ENCODE measurements around the gene TRNP1. TPM values are rescaled to one million over a fixed set of nuclear protein-coding genes. Genes with fewer than 3 reads are reported as not detected.

TRNP1 gene
- polyA plus RNA-seq, 3 donors: 0.55 to 2.8 (median 0.92) TPM

GRCh38 chr1:27005648-27006496 lies 12.4 kb downstream of the TRNP1 start:
- H3K9me3 Mint-ChIP-seq: no peaks in the 10 kb centered on the region
- H3K9ac ChIP-seq (ENCODE audit: insufficient read depth, low read length, poor library complexity, severe bottlenecking): no peak overlapping the region
- H3K4me3 ChIP-seq (replicated peaks in 1 of 3; ENCODE audit: low read depth in 2 of 3, low read length in 3 of 3): no peak overlapping the region
- H3K9me3 ChIP-seq (replicated peaks in 1 of 2; ENCODE audit: control insufficient read depth in 1 of 2, insufficient read depth in 1 of 2, low read length in 2 of 2): no peaks in the 10 kb centered on the region
- H3K4me2 ChIP-seq (replicated peaks; ENCODE audit: extremely low read depth, low read length, poor library complexity, severe bottlenecking): no peak overlapping the region
- no peaks in the 10 kb centered on the region for H4K20me1 ChIP-seq (ENCODE audit: insufficient read depth, low read length)
- no peaks in the 10 kb centered on the region for H3K79me2 ChIP-seq (ENCODE audit: insufficient read depth, low read length)
- peaks cover 0 to 6% (median 0%) of the 10 kb centered on the region in 3 donors for H3K27me3 Mint-ChIP-seq (ENCODE audit: low read depth in 3 of 3)
- H2AFZ ChIP-seq (ENCODE audit: insufficient read depth, low read depth, low read length, poor library complexity, severe bottlenecking): no peak overlapping the region
- no peak for TF ChIP-seq CTCF (IDR thresholded peaks at IDR 0.05)
- H3K36me3 ChIP-seq (replicated peaks in 1 of 2; ENCODE audit: control insufficient read depth in 1 of 2, insufficient read depth in 2 of 2, low read length in 2 of 2): no peaks in the 10 kb centered on the region
- peaks cover 22 to 26% of the 10 kb centered on the region in 2 donors for H3K4me1 ChIP-seq (ENCODE audit: control insufficient read depth in 1 of 2, insufficient read depth in 2 of 2, low read length in 2 of 2)
- intact Hi-C loops (cut with micrococcal nuclease): no loop called here
- peaks cover 0 to 8% of the 10 kb centered on the region in 2 donors for H3K36me3 Mint-ChIP-seq
- no peak for DNase-seq
- peak overlapping the region in 1 of 7 donors; percentile 68 for H3K27ac Mint-ChIP-seq
- WGBS (ENCODE audit: insufficient coverage): 92% methylated on average over 47 of the region's 48 CpGs
- peaks cover 33% of the 10 kb centered on the region for H3K4me1 Mint-ChIP-seq
- H3K27ac ChIP-seq (ENCODE audit: low read depth in 1 of 2, low read length in 2 of 2): no peak overlapping the region
- no peaks in the 10 kb centered on the region for H3K27me3 ChIP-seq (ENCODE audit: control insufficient read depth in 2 of 2, insufficient read depth in 2 of 2, low read length in 2 of 2)
- no peak overlapping the region for H3K4me3 Mint-ChIP-seq

- Histone ChIP-seq H3K27me3 (ENCODE audit: control insufficient read depth in 2 of 2, insufficient read depth in 2 of 2, low read length in 2 of 2) (peaks cover 0 to 4% of the 10 kb centered on the region in 2 donors), H4K20me1 (ENCODE audit: insufficient read depth, low read length) (no peaks in the 10 kb centered on the region), H3K4me3 (replicated peaks in 1 of 3; ENCODE audit: low read depth in 2 of 3, low read length in 3 of 3) (no peak overlapping the region), H3K9me3 (replicated peaks in 1 of 2; ENCODE audit: control insufficient read depth in 1 of 2, insufficient read depth in 1 of 2, low read length in 2 of 2) (no peaks in the 10 kb centered on the region), H3K4me1 (ENCODE audit: control insufficient read depth in 1 of 2, insufficient read depth in 2 of 2, low read length in 2 of 2) (peaks cover 14 to 18% of the 10 kb centered on the region in 2 donors), H3K27ac (ENCODE audit: low read depth in 1 of 2, low read length in 2 of 2) (no peak overlapping the region), H3K36me3 (replicated peaks in 1 of 2; ENCODE audit: control insufficient read depth in 1 of 2, insufficient read depth in 2 of 2, low read length in 2 of 2) (no peaks in the 10 kb centered on the region), H2AFZ (ENCODE audit: insufficient read depth, low read depth, low read length, poor library complexity, severe bottlenecking) (no peak overlapping the region), H3K4me2 (replicated peaks; ENCODE audit: extremely low read depth, low read length, poor library complexity, severe bottlenecking) (no peak overlapping the region), H3K79me2 (ENCODE audit: insufficient read depth, low read length) (no peaks in the 10 kb centered on the region), H3K9ac (ENCODE audit: insufficient read depth, low read length, poor library complexity, severe bottlenecking) (no peak overlapping the region)
- H3K27ac Mint-ChIP-seq: no peak overlapping the region
- no peaks in the 10 kb centered on the region for H3K9me3 Mint-ChIP-seq
- no peak for TF ChIP-seq CTCF (IDR thresholded peaks at IDR 0.05)
- no peak for DNase-seq
- H3K27me3 Mint-ChIP-seq (ENCODE audit: low read depth in 3 of 3): peaks cover 5 to 6% (median 5%) of the 10 kb centered on the region in 3 donors
- H3K36me3 Mint-ChIP-seq: peaks cover 3 to 7% of the 10 kb centered on the region in 2 donors
- no peak overlapping the region for H3K4me3 Mint-ChIP-seq
- H3K4me1 Mint-ChIP-seq: peaks cover 24% of the 10 kb centered on the region
- intact Hi-C loops (cut with micrococcal nuclease): no loop called here
- WGBS (ENCODE audit: insufficient coverage): 95% methylated on average over 8 of the region's 13 CpGs
These were observed 13.2 kb downstream of the TRNP1 start for GRCh38 chr1:27006683-27007082.
